Endothelial cell of umbilical vein (primary cell): ENCODE measurements around the gene IRF2. TPM values are rescaled to one million over a fixed set of nuclear protein-coding genes. Genes with fewer than 3 reads are reported as not detected.

ENCODE experiments used
- BruUV-seq: library from RNA; stranded (reverse); fragments of 400-500 nt; replicated peaks from 2 replicates; lab custom pipeline; 2021; lab: Mats Ljungman, UMichigan
- CTCF ChIA-PET: fragments of 300-600, 350-600 bp; sonication (Branson Sonifier 250); formaldehyde crosslinking; loops from one replicate; lab custom pipeline; 2021; ENCODE audit warnings: antibody characterized with exemption, inconsistent platforms; lab: Charles Lee
- POLR2A ChIA-PET: fragments of 300-600, 350-600 bp; sonication (Branson Sonifier 250); formaldehyde crosslinking; loops from one replicate; lab custom pipeline; 2021; ENCODE audit warnings: antibody characterized with exemption, inconsistent platforms; lab: Charles Lee
- DNase-seq: peaks from one replicate; pipeline ENCODE4 v3.0.0-alpha.2; 2011; ENCODE audit warnings: low read depth, low spot score
- FAIRE-seq: peaks from 2 replicates; lab custom pipeline; 2011; peaks lifted over from hg19 to GRCh38; lab: Jason Lieb, UNC
- H2AFZ ChIP-seq: 2 replicates; pipeline ENCODE4 v1.6.0; 2012; ENCODE audit warnings: low read depth, low read length, control low read depth, inconsistent platforms
- H3K27ac ChIP-seq: 2 replicates; pipeline ENCODE4 v1.5.1; 2011; ENCODE audit warnings: low read depth, mild to moderate bottlenecking, control low read depth, low read length, moderate library complexity; ENCODE audit not compliant: insufficient read depth
- H3K27me3 ChIP-seq, 2 experiments: 2 replicates each; pipeline versions ENCODE4 v1.6.0 to v1.6.1; 2011; ENCODE audit warnings: low read length in 2 of 2, mixed read lengths in 1 of 2; ENCODE audit not compliant: control insufficient read depth in 2 of 2, insufficient read depth in 2 of 2
- H3K36me3 ChIP-seq, 2 experiments: 2 replicates in 1 of 2; 3 replicates in 1 of 2; pipeline ENCODE4 v1.5.1; 2011; ENCODE audit warnings: low read length in 2 of 2, mild to moderate bottlenecking in 1 of 2, moderate library complexity in 1 of 2; ENCODE audit not compliant: control insufficient read depth in 2 of 2, insufficient read depth in 2 of 2; ENCODE audit errors: extremely low read depth in 1 of 2
- H3K4me1 ChIP-seq: 3 replicates; pipeline ENCODE4 v1.5.1; 2011; ENCODE audit warnings: mild to moderate bottlenecking, low read length; ENCODE audit not compliant: control insufficient read depth, insufficient read depth; ENCODE audit errors: extremely low read depth
- H3K4me2 ChIP-seq: 2 replicates; pipeline ENCODE4 v1.6.1; 2011; ENCODE audit warnings: low read length, control low read depth, mixed read lengths; ENCODE audit not compliant: insufficient read depth
- H3K4me3 ChIP-seq, 3 experiments: fragments of 200-600 bp in 1 of 3; sonication (generic), shearing (Covaris generic) in 1 of 3; replicated peaks in 1 of 3; 2 replicates each; pipeline ENCODE4 v1.5.1; 2011 to 2016; ENCODE audit warnings: control low read depth in 3 of 3, low read length in 3 of 3, mild to moderate bottlenecking in 2 of 3, inconsistent platforms in 1 of 3, low read depth in 1 of 3, moderate library complexity in 1 of 3; ENCODE audit not compliant: insufficient read depth in 1 of 3
- H3K79me2 ChIP-seq: 2 replicates; pipeline ENCODE4 v1.6.0; 2012; ENCODE audit warnings: low read length, inconsistent platforms; ENCODE audit not compliant: control insufficient read depth, insufficient read depth
- H3K9ac ChIP-seq: replicated peaks from 2 replicates; pipeline ENCODE3; 2011; ENCODE audit warnings: low read length, control low read depth; ENCODE audit not compliant: insufficient read depth; ENCODE audit errors: extremely low read depth
- H3K9me1 ChIP-seq: replicated peaks from 3 replicates; pipeline ENCODE4 v1.6.0; 2011; ENCODE audit warnings: mild to moderate bottlenecking, low read length; ENCODE audit not compliant: control insufficient read depth, insufficient read depth; ENCODE audit errors: extremely low read depth
- H3K9me3 ChIP-seq: replicated peaks from 2 replicates; pipeline ENCODE4 v1.5.1; 2012; ENCODE audit warnings: low read length, inconsistent platforms; ENCODE audit not compliant: control insufficient read depth, insufficient read depth
- H4K20me1 ChIP-seq: replicated peaks from 2 replicates; pipeline ENCODE3; 2011; ENCODE audit warnings: mild to moderate bottlenecking, low read length; ENCODE audit not compliant: control insufficient read depth, insufficient read depth; ENCODE audit errors: extremely low read depth
- EZH2 ChIP-seq: IDR thresholded peaks from 2 replicates; pipeline ENCODE4 v1.6.1; 2012; ENCODE audit warnings: borderline replicate concordance, low read depth, mild to moderate bottlenecking, moderate library complexity, low read length, inconsistent platforms; ENCODE audit not compliant: severe bottlenecking
- FOS ChIP-seq: IDR thresholded peaks from 2 replicates; pipeline ENCODE4 v1.6.1; 2011; ENCODE audit warnings: mild to moderate bottlenecking, low read length, moderate library complexity, borderline replicate concordance; ENCODE audit not compliant: insufficient read depth
- GATA2 ChIP-seq: IDR thresholded peaks from 2 replicates; pipeline ENCODE4 v1.7.0; 2011; ENCODE audit warnings: low read depth, mild to moderate bottlenecking, moderate library complexity, mixed read lengths, low read length; ENCODE audit not compliant: insufficient read length, insufficient read depth
- JUN ChIP-seq: IDR thresholded peaks from 2 replicates; pipeline ENCODE4 v1.6.1; 2011; ENCODE audit warnings: borderline replicate concordance, low read depth; ENCODE audit not compliant: insufficient read length, insufficient read depth
- MYC ChIP-seq: IDR thresholded peaks from one replicate; pipeline ENCODE4 v1.6.1; 2011; ENCODE audit warnings: mild to moderate bottlenecking, low read depth, low read length
- POLR2A ChIP-seq: IDR thresholded peaks from 2 replicates; pipeline ENCODE4 v1.6.1; 2012; ENCODE audit warnings: low read depth, mild to moderate bottlenecking, control low read depth, low read length
- POLR2AphosphoS5 ChIP-seq: IDR thresholded peaks from 2 replicates; pipeline ENCODE4 v1.6.1; 2012; ENCODE audit warnings: low read depth, mild to moderate bottlenecking, control low read depth, low read length, moderate library complexity; ENCODE audit not compliant: insufficient read depth
- dilution Hi-C: fragments of 300-500 bp; cut with MboI; formaldehyde crosslinking; loops from one replicate; pipeline ENCODE4 v1.15.0; 2019; ENCODE audit warnings: low sequenced_read_pairs; ENCODE audit not compliant: extremely low pct_ligation_motif_present
- intact Hi-C: fragments of 100-400 bp; cut with micrococcal nuclease; formaldehyde crosslinking; loops from one replicate; pipeline ENCODE4 v1.10.0; 2022
- polyA plus RNA-seq, 4 experiments: library from polyadenylated mRNA; depleted of rRNA in 3 of 4; stranded (reverse) in 3 of 4; unstranded in 1 of 4; fragments of >200 nt; gene quantifications; 2 replicates each; pipeline versions ENCODE4 v1.2.1 to v1.2.3, GENCODE V29; 2011 to 2012; ENCODE audit warnings: missing spikeins in 1 of 4
- total RNA-seq: library from RNA; stranded (reverse); gene quantifications from 2 replicates; pipeline ENCODE4 v1.2.3, GENCODE V29; 2021
- TF ChIP-seq, protein P1 (sequence below): IDR thresholded peaks from 2 replicates; pipeline ENCODE4 v1.6.1; 2011; ENCODE audit not compliant: insufficient read depth, insufficient read length
- TF ChIP-seq, protein P2 (sequence below), 2 donors: IDR thresholded peaks; 1 replicate in 1 of 2; 2 replicates in 1 of 2; pipeline ENCODE4 v1.5.1; 2011; ENCODE audit warnings: low read length in 2 of 2, mild to moderate bottlenecking in 2 of 2, moderate library complexity in 2 of 2, control low read depth in 1 of 2, inconsistent platforms in 1 of 2, low read depth in 1 of 2; ENCODE audit not compliant: insufficient read depth in 1 of 2; ENCODE audit errors: extremely low read depth in 1 of 2

The IRF2 gene
- total and polyA plus RNA-seq, 2 donors (not counting 3 experiments of a cell fraction or from before 2014, with no cell fraction given), result 26.9 to 27.6 TPM

DNA sequence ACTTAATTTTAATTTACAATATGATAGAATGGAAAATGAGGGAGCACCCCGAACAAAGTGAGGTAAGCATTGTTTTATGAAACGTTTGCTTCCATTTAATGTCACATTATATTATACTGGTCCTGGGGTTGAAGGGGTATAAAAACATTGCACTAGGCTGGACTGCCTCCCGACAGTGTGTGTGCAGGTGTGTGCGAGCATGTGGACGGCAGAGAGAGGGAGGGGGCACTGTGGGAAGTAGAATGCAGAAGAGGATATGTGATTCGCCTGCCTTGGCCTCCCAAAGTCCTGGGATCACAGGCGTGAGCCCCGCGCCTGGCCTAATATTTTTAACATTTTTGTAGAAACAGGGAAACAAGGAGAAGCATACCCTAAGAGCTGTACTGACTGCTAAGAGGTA, 36.0 kb downstream of the IRF2 start:
- dilution Hi-C loops, result no loop called here
- Histone ChIP-seq H3K79me2 (peaks cover 18% of the 10 kb centered on the region), H3K27me3 (no peaks in the 10 kb centered on the region), H3K9ac (no peak overlapping the region), H3K9me3 (no peaks in the 10 kb centered on the region), H3K27ac (no peak overlapping the region), H3K9me1 (no peaks in the 10 kb centered on the region), H3K4me1 (peaks cover 15% of the 10 kb centered on the region), H3K4me2 (no peak overlapping the region), H4K20me1 (no peaks in the 10 kb centered on the region), H3K4me3 (no peak overlapping the region), H3K36me3 (no peaks in the 10 kb centered on the region), H2AFZ (no peak overlapping the region)
- CTCF ChIA-PET, result interaction anchor here (1.2 kb wide), 1 partner anchor 16 kb away, joined by 4 read pairs; no protein-coding TSS in a partner anchor
- no peak for FAIRE-seq
- intact Hi-C loops, result no loop called here
- TF ChIP-seq JUN, result no peak
- TF ChIP-seq EZH2, result no peak
- TF ChIP-seq GATA2, result no peak
- no peak for TF ChIP-seq MYC
- no peak for TF ChIP-seq FOS
- TF ChIP-seq, protein P1, sequence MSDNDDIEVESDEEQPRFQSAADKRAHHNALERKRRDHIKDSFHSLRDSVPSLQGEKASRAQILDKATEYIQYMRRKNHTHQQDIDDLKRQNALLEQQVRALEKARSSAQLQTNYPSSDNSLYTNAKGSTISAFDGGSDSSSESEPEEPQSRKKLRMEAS, result no peak
- TF ChIP-seq POLR2A, result no peak
- no peak for TF ChIP-seq POLR2AphosphoS5
- TF ChIP-seq, protein P2, sequence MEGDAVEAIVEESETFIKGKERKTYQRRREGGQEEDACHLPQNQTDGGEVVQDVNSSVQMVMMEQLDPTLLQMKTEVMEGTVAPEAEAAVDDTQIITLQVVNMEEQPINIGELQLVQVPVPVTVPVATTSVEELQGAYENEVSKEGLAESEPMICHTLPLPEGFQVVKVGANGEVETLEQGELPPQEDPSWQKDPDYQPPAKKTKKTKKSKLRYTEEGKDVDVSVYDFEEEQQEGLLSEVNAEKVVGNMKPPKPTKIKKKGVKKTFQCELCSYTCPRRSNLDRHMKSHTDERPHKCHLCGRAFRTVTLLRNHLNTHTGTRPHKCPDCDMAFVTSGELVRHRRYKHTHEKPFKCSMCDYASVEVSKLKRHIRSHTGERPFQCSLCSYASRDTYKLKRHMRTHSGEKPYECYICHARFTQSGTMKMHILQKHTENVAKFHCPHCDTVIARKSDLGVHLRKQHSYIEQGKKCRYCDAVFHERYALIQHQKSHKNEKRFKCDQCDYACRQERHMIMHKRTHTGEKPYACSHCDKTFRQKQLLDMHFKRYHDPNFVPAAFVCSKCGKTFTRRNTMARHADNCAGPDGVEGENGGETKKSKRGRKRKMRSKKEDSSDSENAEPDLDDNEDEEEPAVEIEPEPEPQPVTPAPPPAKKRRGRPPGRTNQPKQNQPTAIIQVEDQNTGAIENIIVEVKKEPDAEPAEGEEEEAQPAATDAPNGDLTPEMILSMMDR (IDR thresholded peaks at IDR 0.05; ENCODE audit: extremely low read depth in 1 of 2, insufficient read depth in 1 of 2, low read depth in 1 of 2, low read length in 2 of 2), result no peak
- no peak for DNase-seq
- BruUV-seq, result no TSS peak
- POLR2A ChIA-PET, result no interaction called here
